Thyroid gland (tissue), 4 donors: Measurements from ENCODE around the gene HAPSTR1.

ENCODE experiments used
- CTCF ChIP-seq, 6 experiments: fragments of 200-600 bp in 3 of 6; fragments of 450-650 bp in 3 of 6; sonication (generic) in 3 of 6; IDR thresholded peaks; one replicate each; pipeline ENCODE4 v1.5.1; 2016 to 2019; ENCODE audit warnings: antibody characterized with exemption in 6 of 6, mild to moderate bottlenecking in 2 of 6, inconsistent platforms in 1 of 6, moderate library complexity in 1 of 6
- POLR2A ChIP-seq, 2 donors: fragments of 450-650 bp; IDR thresholded peaks; one replicate each; pipeline ENCODE4 v1.6.1; 2017; ENCODE audit warnings: antibody characterized with exemption in 2 of 2, mild to moderate bottlenecking in 2 of 2, moderate library complexity in 1 of 2

- TF ChIP-seq CTCF (IDR thresholded peaks at IDR 0.05) (no peak), POLR2A (IDR thresholded peaks at IDR 0.05) (no peak)
These were observed 30.9 kb downstream of the HAPSTR1 start for GRCh38 chr16:9122342-9122741.
